ENCODE measurements around the gene PNPLA5. TPM values are rescaled to one million over a fixed set of nuclear protein-coding genes. Genes with fewer than 3 reads are reported as not detected.

PNPLA5 gene
- polyA plus RNA-seq, 12 donors, result 0.07 TPM; not detected in 11

- DNase-seq, result no peak
Measured at GRCh38 chr22:43854786-43855271, 37.0 kb downstream of the PNPLA5 start.

GRCh38 chr22:43854121-43854785, 37.6 kb downstream of the PNPLA5 start:
- no peak for DNase-seq

- no peak for DNase-seq
Measured at GRCh38 chr22:43853328-43853931, 38.4 kb downstream of the PNPLA5 start.

- no peak for DNase-seq
Measured at GRCh38 chr22:43852573-43853327, 39.1 kb downstream of the PNPLA5 start.

- no peak for DNase-seq
Measured at GRCh38 chr22:43851979-43852307, 39.9 kb downstream of the PNPLA5 start.

- no peak for DNase-seq
Measured at GRCh38 chr22:43851058-43851978, 40.5 kb downstream of the PNPLA5 start.

- no peak for DNase-seq
Measured at GRCh38 chr22:43850529-43850928, 41.3 kb downstream of the PNPLA5 start.

- no peak for DNase-seq
Measured at GRCh38 chr22:43849731-43850130, 42.1 kb downstream of the PNPLA5 start.

GRCh38 chr22:43848366-43849171, 43.2 kb downstream of the PNPLA5 start:
- DNase-seq, result no peak

- DNase-seq, result no peak
Measured at GRCh38 chr22:43847376-43848289, 44.2 kb downstream of the PNPLA5 start.

GRCh38 chr22:43846966-43847365, 44.8 kb downstream of the PNPLA5 start:
- DNase-seq, result no peak

- DNase-seq, result no peak
Measured at GRCh38 chr22:43845981-43846380, 45.8 kb downstream of the PNPLA5 start.

GRCh38 chr22:43844560-43845545, 47.0 kb downstream of the PNPLA5 start:
- DNase-seq, result no peak

GRCh38 chr22:43843783-43844530, 47.9 kb downstream of the PNPLA5 start:
- no peak for DNase-seq

- no peak for DNase-seq
Measured at GRCh38 chr22:43841742-43842141, 50.1 kb downstream of the PNPLA5 start.

- DNase-seq, result no peak
Measured at GRCh38 chr22:43840851-43841250, 51.0 kb downstream of the PNPLA5 start.

- no peak for DNase-seq
Measured at GRCh38 chr22:43840431-43840830, 51.4 kb downstream of the PNPLA5 start.

GRCh38 chr22:43839781-43840180, 52.0 kb downstream of the PNPLA5 start:
- no peak for DNase-seq

All from muscle of arm (tissue), 12 donors.